ENCODE measurements around the gene MAN2A2. TPM values are rescaled to one million over a fixed set of nuclear protein-coding genes. Genes with fewer than 3 reads are reported as not detected.

Gene MAN2A2
- polyA plus RNA-seq, 3 donors: 6.6 to 318 (median 7.3) TPM

- no peaks in the 10 kb centered on the region for H3K9me3 ChIP-seq (replicated peaks in 1 of 2; ENCODE audit: control insufficient read depth in 1 of 2, insufficient read depth in 1 of 2, low read length in 2 of 2)
- H3K36me3 ChIP-seq (replicated peaks in 1 of 2; ENCODE audit: control insufficient read depth in 1 of 2, insufficient read depth in 2 of 2, low read length in 2 of 2): peaks cover 51 to 65% of the 10 kb centered on the region in 2 donors
- H3K4me3 Mint-ChIP-seq: no peak overlapping the region
- H3K27me3 Mint-ChIP-seq (ENCODE audit: low read depth in 3 of 3): peaks cover 0 to 2% (median 2%) of the 10 kb centered on the region in 3 donors
- no peak overlapping the region for H3K27ac ChIP-seq (ENCODE audit: low read depth in 1 of 2, low read length in 2 of 2)
- H3K9ac ChIP-seq (ENCODE audit: insufficient read depth, low read length, poor library complexity, severe bottlenecking): no peak overlapping the region
- no peaks in the 10 kb centered on the region for H4K20me1 ChIP-seq (ENCODE audit: insufficient read depth, low read length)
- H3K9me3 Mint-ChIP-seq: no peaks in the 10 kb centered on the region
- WGBS (ENCODE audit: insufficient coverage): 94% methylated on average over 6 of the region's 7 CpGs
- H3K4me1 ChIP-seq (ENCODE audit: control insufficient read depth in 1 of 2, insufficient read depth in 2 of 2, low read length in 2 of 2): peaks cover 14 to 23% of the 10 kb centered on the region in 2 donors
- H2AFZ ChIP-seq (ENCODE audit: insufficient read depth, low read depth, low read length, poor library complexity, severe bottlenecking): no peak overlapping the region
- no peak overlapping the region for H3K4me3 ChIP-seq (replicated peaks in 1 of 3; ENCODE audit: low read depth in 2 of 3, low read length in 3 of 3)
- no peaks in the 10 kb centered on the region for H3K27me3 ChIP-seq (ENCODE audit: control insufficient read depth in 2 of 2, insufficient read depth in 2 of 2, low read length in 2 of 2)
- H3K79me2 ChIP-seq (ENCODE audit: insufficient read depth, low read length): peaks cover 15% of the 10 kb centered on the region
- H3K27ac Mint-ChIP-seq: peak overlapping the region in 1 of 7 donors; percentile 40
- TF ChIP-seq CTCF (IDR thresholded peaks at IDR 0.05): no peak
- H3K4me1 Mint-ChIP-seq: peaks cover 14% of the 10 kb centered on the region
- H3K4me2 ChIP-seq (replicated peaks; ENCODE audit: extremely low read depth, low read length, poor library complexity, severe bottlenecking): no peak overlapping the region
- intact Hi-C loops (cut with micrococcal nuclease): no loop called here
- no peak for DNase-seq
- peaks cover 62 to 74% of the 10 kb centered on the region in 2 donors for H3K36me3 Mint-ChIP-seq
Observed at GRCh38 chr15:90939756-90940155, 36.7 kb downstream of the MAN2A2 start.

- no peak for TF ChIP-seq CTCF (IDR thresholded peaks at IDR 0.05)
- no peak overlapping the region for H3K27ac ChIP-seq (ENCODE audit: low read depth in 1 of 2, low read length in 2 of 2)
- peaks cover 7% of the 10 kb centered on the region for H3K79me2 ChIP-seq (ENCODE audit: insufficient read depth, low read length)
- no peaks in the 10 kb centered on the region for H4K20me1 ChIP-seq (ENCODE audit: insufficient read depth, low read length)
- no peak overlapping the region for H3K4me2 ChIP-seq (replicated peaks; ENCODE audit: extremely low read depth, low read length, poor library complexity, severe bottlenecking)
- peaks cover 4 to 10% of the 10 kb centered on the region in 2 donors for H3K4me1 ChIP-seq (ENCODE audit: control insufficient read depth in 1 of 2, insufficient read depth in 2 of 2, low read length in 2 of 2)
- intact Hi-C loops (cut with micrococcal nuclease): no loop called here
- peaks cover 70 to 84% of the 10 kb centered on the region in 2 donors for H3K36me3 Mint-ChIP-seq
- no peak overlapping the region for H3K27ac Mint-ChIP-seq
- no peaks in the 10 kb centered on the region for H3K9me3 ChIP-seq (replicated peaks in 1 of 2; ENCODE audit: control insufficient read depth in 1 of 2, insufficient read depth in 1 of 2, low read length in 2 of 2)
- no peak for DNase-seq
- no peak overlapping the region for H2AFZ ChIP-seq (ENCODE audit: insufficient read depth, low read depth, low read length, poor library complexity, severe bottlenecking)
- whole genome bisulfite sequencing (ENCODE audit: insufficient coverage): 100% methylated on average over 4 of the region's 4 CpGs
- no peak overlapping the region for H3K4me3 ChIP-seq (replicated peaks in 1 of 3; ENCODE audit: low read depth in 2 of 3, low read length in 3 of 3)
- H3K9ac ChIP-seq (ENCODE audit: insufficient read depth, low read length, poor library complexity, severe bottlenecking): no peak overlapping the region
- H3K9me3 Mint-ChIP-seq: peaks cover 0 to 2% (median 0%) of the 10 kb centered on the region in 7 donors
- H3K4me1 Mint-ChIP-seq: peaks cover 8% of the 10 kb centered on the region
- H3K36me3 ChIP-seq (replicated peaks in 1 of 2; ENCODE audit: control insufficient read depth in 1 of 2, insufficient read depth in 2 of 2, low read length in 2 of 2): peaks cover 54 to 72% of the 10 kb centered on the region in 2 donors
- no peak overlapping the region for H3K4me3 Mint-ChIP-seq
- H3K27me3 Mint-ChIP-seq (ENCODE audit: low read depth in 3 of 3): peaks cover 0 to 2% (median under 1%) of the 10 kb centered on the region in 3 donors
- H3K27me3 ChIP-seq (ENCODE audit: control insufficient read depth in 2 of 2, insufficient read depth in 2 of 2, low read length in 2 of 2): no peaks in the 10 kb centered on the region
Observed at GRCh38 chr15:90941038-90941437, 37.9 kb downstream of the MAN2A2 start.
